Osteoblast (primary cell): ENCODE results near the gene GRIK2. TPM values are rescaled to one million over a fixed set of nuclear protein-coding genes. Genes with fewer than 3 reads are reported as not detected.

Experiments used
- DNase-seq: peaks from one replicate; pipeline ENCODE4 v3.0.0; 2011; ENCODE audit warnings: low spot score, mixed read lengths; ENCODE audit not compliant: insufficient read length; ENCODE audit errors: missing footprints
- H2AFZ ChIP-seq: 2 replicates; pipeline ENCODE4 v1.6.0; 2011; ENCODE audit warnings: mild to moderate bottlenecking, low read length
- H3K27ac ChIP-seq: 2 replicates; pipeline ENCODE4 v1.5.1; 2011; ENCODE audit warnings: mild to moderate bottlenecking, low read depth, low read length, moderate library complexity
- H3K27me3 ChIP-seq: 2 replicates; pipeline ENCODE4 v1.6.0; 2012; ENCODE audit warnings: mild to moderate bottlenecking, control low read depth, inconsistent platforms, low read length, moderate library complexity; ENCODE audit not compliant: insufficient read depth
- H3K36me3 ChIP-seq: 2 replicates; pipeline ENCODE4 v1.5.1; 2011; ENCODE audit warnings: mild to moderate bottlenecking, low read length, control low read depth, moderate library complexity; ENCODE audit not compliant: insufficient read depth
- H3K4me1 ChIP-seq: 2 replicates; pipeline ENCODE4 v1.5.1; 2011; ENCODE audit warnings: mild to moderate bottlenecking, low read length, control low read depth, moderate library complexity; ENCODE audit not compliant: insufficient read depth
- H3K4me2 ChIP-seq: 2 replicates; pipeline ENCODE4 v1.6.0; 2011; ENCODE audit warnings: mild to moderate bottlenecking, low read length; ENCODE audit not compliant: insufficient read depth
- H3K4me3 ChIP-seq: fragments of 200-600 bp; sonication (generic); 3 replicates; pipeline ENCODE4 v1.5.1; 2012; ENCODE audit warnings: mild to moderate bottlenecking, low read length, inconsistent platforms; ENCODE audit not compliant: insufficient read depth
- H3K79me2 ChIP-seq: 2 replicates; pipeline ENCODE4 v1.6.0; 2012; ENCODE audit warnings: mild to moderate bottlenecking, low read length, control low read depth, inconsistent platforms; ENCODE audit not compliant: insufficient read depth
- H3K9me3 ChIP-seq: 2 replicates; pipeline ENCODE4 v1.5.1; 2011; ENCODE audit warnings: low read depth, low read length, control low read depth
- H4K20me1 ChIP-seq: 2 replicates; pipeline ENCODE4 v1.6.0; 2012; ENCODE audit warnings: mild to moderate bottlenecking, low read length, control low read depth; ENCODE audit not compliant: insufficient read depth
- total RNA-seq: library from RNA; depleted of rRNA; stranded (reverse); fragments of >200 nt; gene quantifications from 2 replicates; pipeline ENCODE4 v1.2.3, GENCODE V29; 2012
- TF ChIP-seq, protein P1 (sequence below): IDR thresholded peaks from 2 replicates; pipeline ENCODE4 v1.5.1; 2011; ENCODE audit warnings: mild to moderate bottlenecking, low read depth, low read length, moderate library complexity; ENCODE audit errors: extremely low read depth

Gene GRIK2
- total RNA-seq, 1 donor, result 0.72 TPM

DNA sequence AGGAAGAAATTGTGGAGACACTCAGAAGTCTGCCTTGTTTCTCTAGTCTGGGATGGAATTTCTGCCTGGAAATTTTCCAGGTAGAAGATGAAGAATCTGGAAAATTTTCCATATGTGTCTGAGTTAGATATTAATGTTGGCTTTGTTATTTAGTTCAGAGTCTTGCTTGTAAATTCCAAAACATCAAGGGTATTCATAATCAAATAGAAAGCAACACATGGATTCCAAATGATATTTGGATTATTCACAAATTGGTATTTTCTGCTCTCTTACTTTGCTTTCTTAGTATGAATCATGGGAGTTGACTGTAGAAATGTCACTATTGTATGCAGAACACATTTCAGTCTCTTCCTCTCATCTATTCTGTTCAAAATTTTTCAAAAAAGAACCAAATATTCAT, 116.0 kb downstream of the GRIK2 start:
- Histone ChIP-seq H4K20me1 (no peaks in the 10 kb centered on the region), H3K4me2 (no peak overlapping the region), H3K4me1 (no peaks in the 10 kb centered on the region), H2AFZ (no peak overlapping the region), H3K79me2 (no peaks in the 10 kb centered on the region), H3K9me3 (no peaks in the 10 kb centered on the region), H3K27ac (no peak overlapping the region), H3K27me3 (no peaks in the 10 kb centered on the region), H3K36me3 (no peaks in the 10 kb centered on the region), H3K4me3 (no peak overlapping the region)
- TF ChIP-seq, protein P1, sequence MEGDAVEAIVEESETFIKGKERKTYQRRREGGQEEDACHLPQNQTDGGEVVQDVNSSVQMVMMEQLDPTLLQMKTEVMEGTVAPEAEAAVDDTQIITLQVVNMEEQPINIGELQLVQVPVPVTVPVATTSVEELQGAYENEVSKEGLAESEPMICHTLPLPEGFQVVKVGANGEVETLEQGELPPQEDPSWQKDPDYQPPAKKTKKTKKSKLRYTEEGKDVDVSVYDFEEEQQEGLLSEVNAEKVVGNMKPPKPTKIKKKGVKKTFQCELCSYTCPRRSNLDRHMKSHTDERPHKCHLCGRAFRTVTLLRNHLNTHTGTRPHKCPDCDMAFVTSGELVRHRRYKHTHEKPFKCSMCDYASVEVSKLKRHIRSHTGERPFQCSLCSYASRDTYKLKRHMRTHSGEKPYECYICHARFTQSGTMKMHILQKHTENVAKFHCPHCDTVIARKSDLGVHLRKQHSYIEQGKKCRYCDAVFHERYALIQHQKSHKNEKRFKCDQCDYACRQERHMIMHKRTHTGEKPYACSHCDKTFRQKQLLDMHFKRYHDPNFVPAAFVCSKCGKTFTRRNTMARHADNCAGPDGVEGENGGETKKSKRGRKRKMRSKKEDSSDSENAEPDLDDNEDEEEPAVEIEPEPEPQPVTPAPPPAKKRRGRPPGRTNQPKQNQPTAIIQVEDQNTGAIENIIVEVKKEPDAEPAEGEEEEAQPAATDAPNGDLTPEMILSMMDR, result no peak
- no peak for DNase-seq

GRCh38 chr6:101513181-101513580, 119.7 kb downstream of the GRIK2 start:
- no peaks in the 10 kb centered on the region for H3K79me2 ChIP-seq
- DNase-seq, result no peak
- no peak overlapping the region for H3K4me3 ChIP-seq
- no peaks in the 10 kb centered on the region for H3K27me3 ChIP-seq
- no peak overlapping the region for H3K27ac ChIP-seq
- TF ChIP-seq, protein P1, result no peak
- H4K20me1 ChIP-seq, result no peaks in the 10 kb centered on the region
- no peak overlapping the region for H2AFZ ChIP-seq
- H3K9me3 ChIP-seq, result no peaks in the 10 kb centered on the region
- H3K36me3 ChIP-seq, result no peaks in the 10 kb centered on the region
- H3K4me2 ChIP-seq, result no peak overlapping the region
- H3K4me1 ChIP-seq, result no peaks in the 10 kb centered on the region

DNA sequence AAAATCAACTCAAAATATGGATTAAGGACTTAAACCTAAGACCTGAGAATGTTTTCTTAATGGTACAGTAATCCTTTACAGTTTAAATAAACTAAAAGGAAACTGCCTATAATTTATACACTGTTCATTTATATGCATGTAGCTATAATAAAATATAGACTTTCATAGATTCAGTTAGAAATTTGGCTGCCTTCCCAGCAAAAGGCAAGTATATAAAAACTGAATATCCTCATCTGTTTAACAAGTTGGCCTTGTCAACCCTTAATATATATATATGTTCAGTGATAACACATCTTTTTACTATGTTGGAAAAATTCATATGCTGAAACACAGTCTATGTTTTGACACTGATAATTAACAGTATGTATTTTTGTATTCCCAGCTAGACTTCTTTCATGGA, 123.1 kb downstream of the GRIK2 start:
- Histone ChIP-seq H3K27me3 (no peaks in the 10 kb centered on the region), H4K20me1 (no peaks in the 10 kb centered on the region), H3K79me2 (no peaks in the 10 kb centered on the region), H3K36me3 (no peaks in the 10 kb centered on the region), H3K9me3 (no peaks in the 10 kb centered on the region), H3K4me1 (no peaks in the 10 kb centered on the region), H3K4me2 (no peak overlapping the region), H3K27ac (no peak overlapping the region), H3K4me3 (no peak overlapping the region), H2AFZ (no peak overlapping the region)
- TF ChIP-seq, protein P1, result no peak
- DNase-seq, result no peak

DNA sequence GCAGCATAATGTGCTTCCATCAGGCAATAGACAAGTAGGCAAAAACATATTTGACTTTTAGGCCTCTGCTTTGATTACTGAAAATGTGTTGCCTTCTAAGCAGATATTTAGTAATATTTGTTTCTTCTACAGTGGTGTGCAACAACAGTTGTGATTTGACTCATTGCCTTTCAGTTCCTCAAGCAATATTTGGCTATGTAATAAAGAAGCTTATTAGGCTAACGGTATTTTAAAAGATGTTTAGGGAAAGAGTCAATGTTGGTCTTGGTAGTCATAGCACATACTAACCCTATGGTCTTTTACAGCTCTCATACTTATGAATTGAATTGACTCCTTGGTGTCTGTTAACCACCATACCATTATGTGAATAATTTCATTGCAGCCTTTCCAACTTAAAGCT, 124.1 kb downstream of the GRIK2 start:
- Histone ChIP-seq H3K4me2 (no peak overlapping the region), H4K20me1 (no peaks in the 10 kb centered on the region), H3K27me3 (no peaks in the 10 kb centered on the region), H2AFZ (no peak overlapping the region), H3K36me3 (no peaks in the 10 kb centered on the region), H3K4me1 (no peaks in the 10 kb centered on the region), H3K4me3 (no peak overlapping the region), H3K27ac (no peak overlapping the region), H3K9me3 (no peaks in the 10 kb centered on the region), H3K79me2 (no peaks in the 10 kb centered on the region)
- TF ChIP-seq, protein P1, result no peak
- DNase-seq, result no peak
